Transverse colon (tissue), 4 donors: ENCODE measurements around the gene ZNF521.
"Not testable (repeated sequence)": the region's sequence is repeated elsewhere in the genome, so short reads cannot be mapped to it uniquely, and the experiment has no call there.

Source experiments
- CTCF ChIP-seq, 5 experiments: fragments of 200-600 bp in 3 of 5; fragments of 450-650 bp in 2 of 5; sonication (generic) in 3 of 5; IDR thresholded peaks; 1 replicate in 2 of 5; 2 replicates in 3 of 5; pipeline ENCODE4 v1.5.1; 2016 to 2017; ENCODE audit warnings: antibody characterized with exemption in 5 of 5, inconsistent platforms in 3 of 5, mild to moderate bottlenecking in 2 of 5, moderate library complexity in 1 of 5
- POLR2A ChIP-seq: fragments of 450-650 bp; IDR thresholded peaks from one replicate; pipeline ENCODE4 v1.6.1; 2016; ENCODE audit warnings: antibody characterized with exemption, mild to moderate bottlenecking, moderate library complexity
- POLR2AphosphoS5 ChIP-seq, 3 donors: sonication (generic); formaldehyde crosslinking; IDR thresholded peaks; one replicate each; pipeline ENCODE4 v1.6.1; 2016; ENCODE audit warnings: antibody characterized with exemption in 3 of 3

- TF ChIP-seq CTCF (IDR thresholded peaks at IDR 0.05); POLR2A; POLR2AphosphoS5 (IDR thresholded peaks at IDR 0.05): not testable (repeated sequence)
Observed at GRCh38 chr18:25266931-25267527, 84.9 kb downstream of the ZNF521 start.
